ENCODE measurements around the gene GRM5.

GRM5 gene

DNA sequence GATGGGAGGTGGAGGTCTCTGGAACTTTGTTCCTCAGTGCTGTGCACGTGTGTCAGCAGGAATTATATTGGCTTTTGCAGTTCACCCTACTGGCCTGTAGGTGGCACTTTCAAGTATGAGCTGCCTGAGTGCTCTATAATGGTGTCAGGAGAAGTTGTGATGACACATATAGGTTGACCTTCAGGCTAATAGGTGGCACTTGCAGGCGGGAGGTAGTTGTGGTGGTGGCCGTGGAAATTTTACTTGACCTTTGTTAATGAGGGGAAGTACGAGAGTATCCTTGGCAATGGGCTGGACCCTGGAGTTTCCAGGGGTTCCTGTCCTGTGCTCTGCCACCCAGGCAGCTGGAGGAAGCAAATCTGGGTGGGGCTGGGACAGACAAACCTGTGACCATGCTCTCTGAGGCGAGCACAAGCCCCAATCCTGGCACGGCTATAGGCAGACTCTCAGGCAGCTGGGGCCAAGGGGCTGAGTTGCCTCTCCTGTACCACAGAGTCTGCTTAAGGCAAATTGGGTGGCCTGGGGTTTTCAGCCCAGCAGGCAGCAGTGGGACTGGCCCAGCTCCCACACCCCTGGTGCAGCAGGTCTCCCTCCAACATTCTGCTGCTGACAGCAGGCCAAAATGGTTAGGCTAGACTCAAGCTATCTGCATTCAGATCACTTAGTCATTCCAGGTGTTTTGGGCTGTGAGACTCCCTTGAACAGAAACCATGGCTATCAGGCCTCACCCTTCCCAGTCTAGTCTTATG, 580.7 kb downstream of the GRM5 start:
- H3K27me3 ChIP-seq (ENCODE audit: low read depth, low read length): no peaks in the 10 kb centered on the region
- H3K9ac ChIP-seq (ENCODE audit: low read length): no peak overlapping the region
- peaks cover 34% of the 10 kb centered on the region for H3K4me1 ChIP-seq (ENCODE audit: low read length)
- no peaks in the 10 kb centered on the region for H3K36me3 ChIP-seq (replicated peaks; ENCODE audit: low read depth, low read length)
- no peaks in the 10 kb centered on the region for H3K9me3 ChIP-seq (ENCODE audit: insufficient read depth, low read length)
- H3K4me3 ChIP-seq (ENCODE audit: low read length): no peak overlapping the region
- H3K4me2 ChIP-seq (ENCODE audit: low read length): peak overlapping the region; percentile 29
- TF ChIP-seq EZH2phosphoT487 (IDR thresholded peaks at IDR 0.05; ENCODE audit: low read depth): no peak
- TF ChIP-seq, protein P1, sequence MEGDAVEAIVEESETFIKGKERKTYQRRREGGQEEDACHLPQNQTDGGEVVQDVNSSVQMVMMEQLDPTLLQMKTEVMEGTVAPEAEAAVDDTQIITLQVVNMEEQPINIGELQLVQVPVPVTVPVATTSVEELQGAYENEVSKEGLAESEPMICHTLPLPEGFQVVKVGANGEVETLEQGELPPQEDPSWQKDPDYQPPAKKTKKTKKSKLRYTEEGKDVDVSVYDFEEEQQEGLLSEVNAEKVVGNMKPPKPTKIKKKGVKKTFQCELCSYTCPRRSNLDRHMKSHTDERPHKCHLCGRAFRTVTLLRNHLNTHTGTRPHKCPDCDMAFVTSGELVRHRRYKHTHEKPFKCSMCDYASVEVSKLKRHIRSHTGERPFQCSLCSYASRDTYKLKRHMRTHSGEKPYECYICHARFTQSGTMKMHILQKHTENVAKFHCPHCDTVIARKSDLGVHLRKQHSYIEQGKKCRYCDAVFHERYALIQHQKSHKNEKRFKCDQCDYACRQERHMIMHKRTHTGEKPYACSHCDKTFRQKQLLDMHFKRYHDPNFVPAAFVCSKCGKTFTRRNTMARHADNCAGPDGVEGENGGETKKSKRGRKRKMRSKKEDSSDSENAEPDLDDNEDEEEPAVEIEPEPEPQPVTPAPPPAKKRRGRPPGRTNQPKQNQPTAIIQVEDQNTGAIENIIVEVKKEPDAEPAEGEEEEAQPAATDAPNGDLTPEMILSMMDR (IDR thresholded peaks at IDR 0.05; ENCODE audit: low read depth, low read length): peak; percentile 89
- H3K27ac ChIP-seq (ENCODE audit: low read length): peak overlapping the region; percentile 2; the same call in 1 of the 2 replicates
- H2AFZ ChIP-seq (ENCODE audit: low read depth, low read length): peak overlapping the region; percentile 86
- H3K79me2 ChIP-seq (ENCODE audit: low read length): no peaks in the 10 kb centered on the region
- no peaks in the 10 kb centered on the region for H4K20me1 ChIP-seq (ENCODE audit: insufficient read depth, low read length)

DNA sequence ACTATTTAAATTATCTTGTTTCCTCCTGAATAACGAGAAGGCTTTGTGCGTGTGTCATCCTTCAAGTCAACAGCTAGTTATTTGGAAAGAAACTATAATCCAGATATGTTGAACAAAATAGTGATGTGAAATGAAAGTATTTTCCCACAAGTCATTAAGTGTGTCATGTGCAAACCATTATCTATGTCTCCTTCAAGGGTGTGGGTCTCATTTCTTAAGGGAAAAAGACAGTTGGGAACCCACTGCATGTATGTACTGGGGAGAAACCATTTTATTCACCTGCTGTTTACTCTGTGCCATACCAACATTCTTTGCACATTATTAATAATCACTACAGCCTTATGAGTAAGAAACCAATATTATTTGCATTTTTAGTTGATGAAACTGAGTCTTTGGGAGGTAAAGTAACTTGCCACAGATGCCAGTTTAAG, 582.9 kb downstream of the GRM5 start:
- Histone ChIP-seq H3K9me3 (ENCODE audit: insufficient read depth, low read length) (no peaks in the 10 kb centered on the region), H3K4me1 (ENCODE audit: low read length) (peaks cover 32% of the 10 kb centered on the region), H3K27ac (ENCODE audit: low read length) (no peak overlapping the region), H3K4me3 (ENCODE audit: low read length) (no peak overlapping the region), H3K36me3 (replicated peaks; ENCODE audit: low read depth, low read length) (no peaks in the 10 kb centered on the region), H3K27me3 (ENCODE audit: low read depth, low read length) (no peaks in the 10 kb centered on the region), H4K20me1 (ENCODE audit: insufficient read depth, low read length) (no peaks in the 10 kb centered on the region), H3K9ac (ENCODE audit: low read length) (no peak overlapping the region), H2AFZ (ENCODE audit: low read depth, low read length) (no peak overlapping the region), H3K4me2 (ENCODE audit: low read length) (no peak overlapping the region; the same call in 1 of the 2 replicates), H3K79me2 (ENCODE audit: low read length) (no peaks in the 10 kb centered on the region)
- TF ChIP-seq EZH2phosphoT487 (IDR thresholded peaks at IDR 0.05; ENCODE audit: low read depth): no peak
- TF ChIP-seq, protein P1 (IDR thresholded peaks at IDR 0.05; ENCODE audit: low read depth, low read length): no peak

DNA sequence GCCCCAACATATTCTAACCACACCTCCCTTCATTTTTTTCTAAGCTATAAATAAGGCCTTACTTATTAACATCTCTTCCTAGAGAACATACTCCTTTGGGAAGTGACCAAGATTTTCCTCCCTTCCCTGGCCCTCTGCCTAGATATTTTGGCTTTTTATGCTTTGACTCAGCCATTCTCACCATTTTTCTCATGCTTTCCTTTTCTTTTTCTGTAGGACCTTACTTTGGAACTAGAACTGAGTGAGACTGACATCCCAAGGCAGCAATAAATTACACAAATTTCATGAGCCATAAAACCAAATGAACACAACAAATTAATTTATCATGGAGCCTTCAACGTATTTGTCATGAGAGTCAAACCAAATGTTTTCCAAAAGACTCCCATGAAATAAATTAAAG, 585.6 kb downstream of the GRM5 start:
- Histone ChIP-seq H3K27ac (ENCODE audit: low read length) (no peak overlapping the region), H2AFZ (ENCODE audit: low read depth, low read length) (no peak overlapping the region), H3K79me2 (ENCODE audit: low read length) (no peaks in the 10 kb centered on the region), H3K36me3 (replicated peaks; ENCODE audit: low read depth, low read length) (no peaks in the 10 kb centered on the region), H3K27me3 (ENCODE audit: low read depth, low read length) (no peaks in the 10 kb centered on the region), H3K4me2 (ENCODE audit: low read length) (no peak overlapping the region), H3K4me3 (ENCODE audit: low read length) (no peak overlapping the region), H3K4me1 (ENCODE audit: low read length) (peaks cover 28% of the 10 kb centered on the region), H3K9me3 (ENCODE audit: insufficient read depth, low read length) (no peaks in the 10 kb centered on the region), H3K9ac (ENCODE audit: low read length) (no peak overlapping the region), H4K20me1 (ENCODE audit: insufficient read depth, low read length) (no peaks in the 10 kb centered on the region)
- no peak for TF ChIP-seq EZH2phosphoT487 (IDR thresholded peaks at IDR 0.05; ENCODE audit: low read depth)
- TF ChIP-seq, protein P1 (IDR thresholded peaks at IDR 0.05; ENCODE audit: low read depth, low read length): no peak

DNA sequence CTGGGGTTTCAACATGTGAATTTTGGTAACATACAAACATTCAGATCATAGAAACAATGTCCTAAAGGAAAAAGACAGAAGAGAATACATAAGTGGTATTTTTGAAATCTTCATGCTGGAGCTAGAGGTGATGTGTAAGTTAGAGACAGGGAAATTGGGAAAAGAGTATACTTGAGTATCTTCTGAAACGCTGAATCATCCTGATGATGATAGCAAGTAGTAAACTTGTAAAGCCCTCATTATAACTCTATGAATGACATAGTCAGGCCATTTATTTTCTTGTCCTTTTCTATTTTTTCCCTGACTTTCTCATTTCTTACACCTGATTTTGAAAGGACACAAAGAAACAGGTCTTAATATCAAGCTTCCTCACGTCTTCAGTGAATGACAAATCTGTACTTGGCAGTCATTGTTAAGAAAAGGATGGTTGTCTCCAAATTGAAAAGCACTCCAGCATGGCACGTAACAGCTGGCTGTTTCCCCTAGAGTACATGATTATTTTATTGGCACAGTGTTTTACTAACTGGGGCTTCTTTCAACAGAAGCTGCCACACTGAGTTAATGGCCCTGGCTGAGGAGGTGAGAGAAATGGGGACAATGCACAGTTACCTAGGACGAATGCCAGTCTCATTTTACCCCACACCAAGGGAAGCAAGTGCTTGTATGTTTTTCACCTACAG, 587.5 kb downstream of the GRM5 start:
- Histone ChIP-seq H3K9ac (ENCODE audit: low read length) (no peak overlapping the region), H3K4me1 (ENCODE audit: low read length) (peaks cover 19% of the 10 kb centered on the region), H4K20me1 (ENCODE audit: insufficient read depth, low read length) (no peaks in the 10 kb centered on the region), H3K4me3 (ENCODE audit: low read length) (no peak overlapping the region), H3K4me2 (ENCODE audit: low read length) (no peak overlapping the region), H3K9me3 (ENCODE audit: insufficient read depth, low read length) (no peaks in the 10 kb centered on the region), H3K36me3 (replicated peaks; ENCODE audit: low read depth, low read length) (no peaks in the 10 kb centered on the region), H3K27me3 (ENCODE audit: low read depth, low read length) (no peaks in the 10 kb centered on the region), H2AFZ (ENCODE audit: low read depth, low read length) (no peak overlapping the region), H3K79me2 (ENCODE audit: low read length) (no peaks in the 10 kb centered on the region), H3K27ac (ENCODE audit: low read length) (no peak overlapping the region)
- TF ChIP-seq, protein P1 (IDR thresholded peaks at IDR 0.05; ENCODE audit: low read depth, low read length): no peak
- no peak for TF ChIP-seq EZH2phosphoT487 (IDR thresholded peaks at IDR 0.05; ENCODE audit: low read depth)
